Neutrophil (primary cell): ENCODE data around the gene PIK3CA.
A peak's percentile ranks its signal among the peaks of the same experiment; 100 is the strongest.

Experiments used
- H3K27ac ChIP-seq: fragments of 200-600 bp; sonication (generic); 2 replicates; pipeline ENCODE4 v1.5.1; 2016; ENCODE audit warnings: mild to moderate bottlenecking, moderate library complexity
- H3K27me3 ChIP-seq: fragments of 200-600 bp; sonication (generic); 2 replicates; pipeline ENCODE4 v1.6.0; 2016; ENCODE audit warnings: mild to moderate bottlenecking
- H3K36me3 ChIP-seq: fragments of 200-600 bp; sonication (generic); 2 replicates; pipeline ENCODE4 v1.5.1; 2017
- H3K4me1 ChIP-seq, 2 experiments: fragments of 200-600 bp in 1 of 2; sonication (generic) in 1 of 2; 1 replicate in 1 of 2; 2 replicates in 1 of 2; pipeline versions ENCODE4 v1.5.1 to v1.6.1; 2013 to 2016; ENCODE audit warnings: low read depth in 1 of 2, low read length in 1 of 2, mild to moderate bottlenecking in 1 of 2, moderate library complexity in 1 of 2; ENCODE audit not compliant: control insufficient read depth in 1 of 2, insufficient read depth in 1 of 2
- H3K4me3 ChIP-seq, 2 experiments: fragments of 200-600 bp in 1 of 2; sonication (generic) in 1 of 2; 1 replicate in 1 of 2; 2 replicates in 1 of 2; pipeline ENCODE4 v1.5.1; 2013 to 2016; ENCODE audit warnings: low read depth in 1 of 2, low read length in 1 of 2, mild to moderate bottlenecking in 1 of 2, moderate library complexity in 1 of 2
- H3K9me3 ChIP-seq: fragments of 200-600 bp; sonication (generic); 2 replicates; pipeline ENCODE4 v1.5.1; 2016
- TF ChIP-seq, protein P1 (sequence below): fragments of 200-600 bp; sonication (generic); IDR thresholded peaks from 2 replicates; pipeline ENCODE4 v1.5.1; 2016; ENCODE audit warnings: antibody characterized with exemption

Gene PIK3CA

GRCh38 chr3:179260949-179261765 lies 113.0 kb downstream of the PIK3CA start:
- TF ChIP-seq, protein P1, sequence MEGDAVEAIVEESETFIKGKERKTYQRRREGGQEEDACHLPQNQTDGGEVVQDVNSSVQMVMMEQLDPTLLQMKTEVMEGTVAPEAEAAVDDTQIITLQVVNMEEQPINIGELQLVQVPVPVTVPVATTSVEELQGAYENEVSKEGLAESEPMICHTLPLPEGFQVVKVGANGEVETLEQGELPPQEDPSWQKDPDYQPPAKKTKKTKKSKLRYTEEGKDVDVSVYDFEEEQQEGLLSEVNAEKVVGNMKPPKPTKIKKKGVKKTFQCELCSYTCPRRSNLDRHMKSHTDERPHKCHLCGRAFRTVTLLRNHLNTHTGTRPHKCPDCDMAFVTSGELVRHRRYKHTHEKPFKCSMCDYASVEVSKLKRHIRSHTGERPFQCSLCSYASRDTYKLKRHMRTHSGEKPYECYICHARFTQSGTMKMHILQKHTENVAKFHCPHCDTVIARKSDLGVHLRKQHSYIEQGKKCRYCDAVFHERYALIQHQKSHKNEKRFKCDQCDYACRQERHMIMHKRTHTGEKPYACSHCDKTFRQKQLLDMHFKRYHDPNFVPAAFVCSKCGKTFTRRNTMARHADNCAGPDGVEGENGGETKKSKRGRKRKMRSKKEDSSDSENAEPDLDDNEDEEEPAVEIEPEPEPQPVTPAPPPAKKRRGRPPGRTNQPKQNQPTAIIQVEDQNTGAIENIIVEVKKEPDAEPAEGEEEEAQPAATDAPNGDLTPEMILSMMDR = no peak
- Histone ChIP-seq H3K27ac (no peak overlapping the region), H3K27me3 (peaks cover 5% of the 10 kb centered on the region), H3K9me3 (no peaks in the 10 kb centered on the region), H3K36me3 (no peaks in the 10 kb centered on the region), H3K4me1 (peaks cover 3 to 9% of the 10 kb centered on the region in 2 experiments), H3K4me3 (peak overlapping the region; percentile 57 to 65)

DNA sequence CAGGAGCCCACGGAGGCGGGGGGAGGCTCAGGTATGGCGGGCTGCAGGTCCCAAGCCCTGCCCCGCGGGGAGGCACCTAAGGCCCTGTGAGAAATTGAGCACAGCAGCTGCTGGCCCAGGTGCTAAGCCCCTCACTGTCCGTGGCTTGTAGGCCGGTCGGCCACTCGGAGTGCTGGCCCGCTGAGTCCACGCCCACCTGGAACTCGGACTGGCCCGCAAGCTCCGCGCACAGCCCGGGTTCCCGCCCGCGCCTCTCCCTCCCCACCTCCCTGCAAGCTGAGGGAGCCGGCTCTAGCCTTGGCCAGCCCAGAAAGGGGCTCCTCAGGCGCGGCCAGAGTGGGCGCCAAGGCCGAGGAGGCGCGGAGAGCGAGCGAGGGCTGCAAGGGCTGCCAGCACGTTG lies 115.0 kb downstream of the PIK3CA start:
- Histone ChIP-seq H3K27me3 (peaks cover 8% of the 10 kb centered on the region), H3K4me1 (peaks cover 3 to 9% of the 10 kb centered on the region in 2 experiments), H3K4me3 (no peak overlapping the region), H3K9me3 (no peaks in the 10 kb centered on the region), H3K36me3 (no peaks in the 10 kb centered on the region), H3K27ac (no peak overlapping the region)
- TF ChIP-seq, protein P1 = no peak

DNA sequence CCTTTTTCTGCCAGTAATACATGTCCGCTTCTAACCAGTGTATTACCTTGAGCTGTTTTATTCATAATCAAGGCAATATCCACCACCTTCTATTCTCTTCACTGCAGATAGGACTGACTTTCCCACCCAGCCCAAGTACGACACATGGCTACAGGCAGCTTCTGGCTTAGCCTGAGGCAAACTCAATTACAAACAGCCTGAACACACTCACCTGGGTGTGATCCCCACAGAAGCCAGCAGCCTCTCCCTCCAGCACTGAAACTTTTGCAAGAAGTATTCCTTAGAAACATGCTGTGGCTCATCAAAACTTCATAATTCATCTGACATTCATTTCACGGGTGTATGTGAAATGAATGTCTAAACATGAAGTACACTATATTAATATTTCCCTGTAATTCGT lies 116.3 kb downstream of the PIK3CA start:
- Histone ChIP-seq H3K4me1 (peaks cover 3 to 9% of the 10 kb centered on the region in 2 experiments), H3K9me3 (no peaks in the 10 kb centered on the region), H3K4me3 (no peak overlapping the region), H3K36me3 (no peaks in the 10 kb centered on the region), H3K27me3 (peaks cover 8% of the 10 kb centered on the region), H3K27ac (no peak overlapping the region)
- TF ChIP-seq, protein P1 = no peak

DNA sequence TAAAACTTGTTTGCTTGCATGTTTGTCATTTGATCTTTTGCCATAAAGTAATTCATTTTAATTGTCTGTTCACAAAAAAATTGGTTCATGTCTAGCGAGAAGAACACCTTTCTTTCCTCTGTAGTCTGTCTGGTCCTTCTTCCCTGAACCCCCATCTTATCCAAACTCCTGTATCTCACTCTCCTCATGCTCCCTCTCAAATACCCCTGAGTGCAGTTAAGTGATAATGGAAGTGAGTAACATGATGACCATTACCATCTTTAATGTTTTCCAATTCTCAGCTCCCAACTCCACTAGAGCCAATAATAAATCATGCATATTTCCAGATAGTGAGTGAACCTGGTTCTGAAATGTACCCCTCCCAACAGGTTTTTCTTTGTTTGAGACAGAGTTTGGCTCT lies 116.9 kb downstream of the PIK3CA start:
- Histone ChIP-seq H3K4me3 (no peak overlapping the region), H3K27ac (no peak overlapping the region), H3K36me3 (no peaks in the 10 kb centered on the region), H3K27me3 (peaks cover 8% of the 10 kb centered on the region), H3K9me3 (no peaks in the 10 kb centered on the region), H3K4me1 (peaks cover 3 to 9% of the 10 kb centered on the region in 2 experiments)
- TF ChIP-seq, protein P1 = no peak

- Histone ChIP-seq H3K36me3 (no peaks in the 10 kb centered on the region), H3K9me3 (no peaks in the 10 kb centered on the region), H3K27ac (no peak overlapping the region), H3K27me3 (peaks cover 8% of the 10 kb centered on the region), H3K4me1 (peaks cover 3 to 8% of the 10 kb centered on the region in 2 experiments), H3K4me3 (no peak overlapping the region)
- TF ChIP-seq, protein P1 = no peak
Measured at GRCh38 chr3:179265875-179266274, 117.7 kb downstream of the PIK3CA start.
